ENCODE results near the gene NTRK1. TPM values are rescaled to one million over a fixed set of nuclear protein-coding genes. Genes with fewer than 3 reads are reported as not detected.

Gene NTRK1
- total and polyA plus RNA-seq, 2 of the 13 experiments (the other 11 are each of a cell fraction or from before 2014, with no cell fraction given) = not detected

DNA sequence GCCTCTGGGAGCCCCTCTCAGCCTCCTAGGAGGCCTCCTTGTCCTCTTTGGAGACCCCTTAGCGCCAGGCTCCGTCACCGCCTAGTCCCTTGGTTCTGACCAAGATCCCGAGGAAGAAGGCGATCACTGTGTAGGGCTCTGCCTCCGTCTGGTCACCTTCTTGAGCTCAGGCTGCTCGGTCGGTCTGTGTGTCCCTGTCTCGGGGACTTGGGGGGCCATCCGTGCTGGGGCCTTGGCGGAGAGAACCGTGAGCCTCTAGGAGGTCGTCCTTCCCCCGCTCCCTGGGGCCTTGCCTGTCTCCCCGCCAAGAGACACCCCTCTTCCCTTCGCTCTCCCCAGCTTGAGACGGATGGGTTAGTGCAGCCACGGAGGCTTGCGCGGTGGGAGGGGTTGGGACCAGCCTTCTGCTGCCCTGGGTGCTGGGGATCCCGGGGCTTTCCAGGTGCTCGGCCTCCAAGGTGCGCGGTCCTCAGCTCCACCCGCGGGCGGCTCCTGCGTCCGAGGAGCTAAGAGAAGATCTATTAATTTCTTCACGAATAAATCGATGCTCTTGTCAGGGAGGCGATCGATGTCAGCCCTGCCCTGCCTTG, 1.0 kb upstream of the NTRK1 start:
- FAIRE-seq (no peak), ATAC-seq (peak; percentile 43), DNase-seq (ENCODE audit: low spot score) (no peak)
- H3K9ac ChIP-seq (ENCODE audit: insufficient read depth, low read depth, low read length) = no peak overlapping the region
- ChIA-PET CTCF (ENCODE audit: low intra/inter-chr PET ratio, low total read pairs) (interaction anchor here (1.4 to 3.8 kb wide), 3 partner anchors 21 to 170 kb away, joined by 6 to 21 read pairs (median 8); no protein-coding TSS in a partner anchor), POLR2A (interaction anchor here (1.0 to 1.7 kb wide), 2 partner anchors 133 to 170 kb away, joined by 4 read pairs; no protein-coding TSS in a partner anchor)
- 40% methylated on average over 2 of the region's 33 CpGs for WGBS (ENCODE audit: low lambda C conversion rate)
- intact Hi-C loops (cut with micrococcal nuclease; ENCODE audit: unreplicated experiment) (loop anchor here (1.0 to 10.0 kb wide), 2 partner anchors 20 to 65 kb away; no protein-coding TSS in a partner anchor), in situ Hi-C loops (cut with HindIII; ENCODE audit: extremely low pct_ligation_motif_present, low pct_unique_long_range_greater_than_20kb) (loop anchor here (5.0 to 10.0 kb wide), 2 partner anchors 62 to 165 kb away; no protein-coding TSS in a partner anchor)
- no peak overlapping the region for H2AFZ ChIP-seq (ENCODE audit: low read length)
- no TSS peak for BruUV-seq (replicated peaks)
- no peaks in the 10 kb centered on the region for H3K79me2 ChIP-seq (ENCODE audit: insufficient read depth, low read length)
- no peaks in the 10 kb centered on the region for H3K9me3 ChIP-seq (ENCODE audit: low read length)
- peak overlapping the region in 1 of 3 experiments; percentile 55; a peak in 1 of 6 replicates for H3K4me3 ChIP-seq (replicated peaks in 1 of 3; ENCODE audit: insufficient read depth in 1 of 3, low read depth in 2 of 3, low read length in 3 of 3)
- no peak overlapping the region for H3K27ac ChIP-seq (ENCODE audit: extremely low read length, insufficient read depth, low read length)
- peaks cover 24% of the 10 kb centered on the region for H3K4me1 ChIP-seq (ENCODE audit: insufficient read depth, low read length)
- H3K4me2 ChIP-seq (ENCODE audit: low read depth, low read length) = peak overlapping the region; percentile 68
- peaks cover 25 to 84% of the 10 kb centered on the region in 2 experiments for H3K27me3 ChIP-seq (ENCODE audit: control insufficient read depth in 1 of 2, insufficient read depth in 2 of 2, low read length in 2 of 2)
- TF ChIP-seq, protein P1, sequence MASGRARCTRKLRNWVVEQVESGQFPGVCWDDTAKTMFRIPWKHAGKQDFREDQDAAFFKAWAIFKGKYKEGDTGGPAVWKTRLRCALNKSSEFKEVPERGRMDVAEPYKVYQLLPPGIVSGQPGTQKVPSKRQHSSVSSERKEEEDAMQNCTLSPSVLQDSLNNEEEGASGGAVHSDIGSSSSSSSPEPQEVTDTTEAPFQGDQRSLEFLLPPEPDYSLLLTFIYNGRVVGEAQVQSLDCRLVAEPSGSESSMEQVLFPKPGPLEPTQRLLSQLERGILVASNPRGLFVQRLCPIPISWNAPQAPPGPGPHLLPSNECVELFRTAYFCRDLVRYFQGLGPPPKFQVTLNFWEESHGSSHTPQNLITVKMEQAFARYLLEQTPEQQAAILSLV (CRISPR knock-in tag; IDR thresholded peaks at IDR 0.05; ENCODE audit: borderline replicate concordance) = no peak
- TF ChIP-seq PITX1 (CRISPR knock-in tag; IDR thresholded peaks at IDR 0.05) (0 out of 2 replicates have a peak, but pooled peaks have one; percentile 19), XRCC5 (optimal IDR thresholded peaks at IDR 0.05; ENCODE audit: low read length) (no peak), KAT2B (IDR thresholded peaks at IDR 0.05; ENCODE audit: borderline replicate concordance, low read depth, low read length) (peak; percentile 34; the same call in 1 of the 2 replicates), ZNF547 (CRISPR knock-in tag; IDR thresholded peaks at IDR 0.05) (0 out of 2 replicates have a peak, but pooled peaks have one; percentile 49), EZH2 (conservative IDR thresholded peaks at IDR 0.05; ENCODE audit: low read depth, low read length) (0 out of 2 replicates have a peak, but pooled peaks have one; percentile 52), PPARG (CRISPR knock-in tag; conservative IDR thresholded peaks at IDR 0.05) (no peak), ARHGAP35 (CRISPR knock-in tag; IDR thresholded peaks at IDR 0.05; ENCODE audit: borderline replicate concordance) (no peak; the same call in 1 of the 2 replicates), ZC3H13 (CRISPR knock-in tag; IDR thresholded peaks at IDR 0.05) (no peak), SMAD9 (CRISPR knock-in tag; IDR thresholded peaks at IDR 0.05) (no peak), ZNF180 (CRISPR knock-in tag; IDR thresholded peaks at IDR 0.05; ENCODE audit: borderline replicate concordance, low read depth) (no peak), ZNF749 (CRISPR knock-in tag; IDR thresholded peaks at IDR 0.05; ENCODE audit: borderline replicate concordance) (no peak), ZNF138 (CRISPR knock-in tag; IDR thresholded peaks at IDR 0.05; ENCODE audit: low read depth) (no peak)
- TF ChIP-seq, protein P2, sequence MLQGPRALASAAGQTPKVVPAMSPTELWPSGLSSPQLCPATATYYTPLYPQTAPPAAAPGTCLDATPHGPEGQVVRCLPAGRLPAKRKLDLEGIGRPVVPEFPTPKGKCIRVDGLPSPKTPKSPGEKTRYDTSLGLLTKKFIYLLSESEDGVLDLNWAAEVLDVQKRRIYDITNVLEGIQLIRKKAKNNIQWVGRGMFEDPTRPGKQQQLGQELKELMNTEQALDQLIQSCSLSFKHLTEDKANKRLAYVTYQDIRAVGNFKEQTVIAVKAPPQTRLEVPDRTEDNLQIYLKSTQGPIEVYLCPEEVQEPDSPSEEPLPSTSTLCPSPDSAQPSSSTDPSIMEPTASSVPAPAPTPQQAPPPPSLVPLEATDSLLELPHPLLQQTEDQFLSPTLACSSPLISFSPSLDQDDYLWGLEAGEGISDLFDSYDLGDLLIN (CRISPR knock-in tag; IDR thresholded peaks at IDR 0.05; ENCODE audit: borderline replicate concordance) = no peak
- TF ChIP-seq, protein P3, sequence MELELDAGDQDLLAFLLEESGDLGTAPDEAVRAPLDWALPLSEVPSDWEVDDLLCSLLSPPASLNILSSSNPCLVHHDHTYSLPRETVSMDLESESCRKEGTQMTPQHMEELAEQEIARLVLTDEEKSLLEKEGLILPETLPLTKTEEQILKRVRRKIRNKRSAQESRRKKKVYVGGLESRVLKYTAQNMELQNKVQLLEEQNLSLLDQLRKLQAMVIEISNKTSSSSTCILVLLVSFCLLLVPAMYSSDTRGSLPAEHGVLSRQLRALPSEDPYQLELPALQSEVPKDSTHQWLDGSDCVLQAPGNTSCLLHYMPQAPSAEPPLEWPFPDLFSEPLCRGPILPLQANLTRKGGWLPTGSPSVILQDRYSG (CRISPR knock-in tag; IDR thresholded peaks at IDR 0.05) = no peak
- TF ChIP-seq, protein P4, sequence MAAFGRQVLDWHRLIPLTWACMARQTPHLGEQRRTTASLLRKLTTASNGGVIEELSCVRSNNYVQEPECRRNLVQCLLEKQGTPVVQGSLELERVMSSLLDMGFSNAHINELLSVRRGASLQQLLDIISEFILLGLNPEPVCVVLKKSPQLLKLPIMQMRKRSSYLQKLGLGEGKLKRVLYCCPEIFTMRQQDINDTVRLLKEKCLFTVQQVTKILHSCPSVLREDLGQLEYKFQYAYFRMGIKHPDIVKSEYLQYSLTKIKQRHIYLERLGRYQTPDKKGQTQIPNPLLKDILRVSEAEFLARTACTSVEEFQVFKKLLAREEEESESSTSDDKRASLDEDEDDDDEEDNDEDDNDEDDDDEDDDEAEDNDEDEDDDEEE (CRISPR knock-in tag; IDR thresholded peaks at IDR 0.05) = no peak
- 0 out of 2 replicates have a peak, but pooled peaks cover 2% of the 10 kb centered on the region for H4K20me1 ChIP-seq (ENCODE audit: insufficient read depth, low read length)
- H3K36me3 ChIP-seq (replicated peaks in 1 of 2; ENCODE audit: control insufficient read depth in 1 of 2, insufficient read depth in 2 of 2, low read length in 2 of 2) = no peaks in the 10 kb centered on the region

Measured in HepG2 (cell line).